Measurements from ENCODE around the gene C1orf159. TPM values are rescaled to one million over a fixed set of nuclear protein-coding genes. Genes with fewer than 3 reads are reported as not detected.

C1orf159 gene
- total and polyA plus RNA-seq, 9 of the 15 experiments (the other 6 are each of a cell fraction or from before 2014, with no cell fraction given), result 0.28 to 54.9 (median 10.6) TPM

- peak; percentile 38; the same call in 1 of the 2 replicates for TF ChIP-seq MGA (IDR thresholded peaks at IDR 0.05)
- no peak for TF ChIP-seq DNMT1 (IDR thresholded peaks at IDR 0.05)
- no peak for TF ChIP-seq ZNF655 (CRISPR knock-in tag; IDR thresholded peaks at IDR 0.05)
- TF ChIP-seq SRF (CRISPR knock-in tag; IDR thresholded peaks at IDR 0.05), result peak in 1 of 2 experiments; percentile 84; a peak in 1 of 4 replicates
- TF ChIP-seq ZNF140 (CRISPR knock-in tag; IDR thresholded peaks at IDR 0.05), result no peak
- no peak for TF ChIP-seq PKNOX1 (IDR thresholded peaks at IDR 0.05)
- no peak for TF ChIP-seq KAT2B (IDR thresholded peaks at IDR 0.05; ENCODE audit: low read depth, low read length)
- no peak for TF ChIP-seq ZNF324 (CRISPR knock-in tag; IDR thresholded peaks at IDR 0.05)
- peak; percentile 21; the same call in 1 of the 2 replicates for TF ChIP-seq SNIP1 (IDR thresholded peaks at IDR 0.05; ENCODE audit: low read depth)
- no peak for TF ChIP-seq POLR3G (IDR thresholded peaks at IDR 0.05; ENCODE audit: extremely low read depth, insufficient read length, insufficient replicate concordance)
- no peak for TF ChIP-seq HNRNPUL1 (IDR thresholded peaks at IDR 0.05; ENCODE audit: low read length)
- TF ChIP-seq NR4A1 (CRISPR knock-in tag; IDR thresholded peaks at IDR 0.05), result no peak
- TF ChIP-seq NR4A1 (tag; IDR thresholded peaks at IDR 0.05), result no peak
- 0 out of 2 replicates have a peak, but pooled peaks have one; percentile 77 for TF ChIP-seq HDAC6 (IDR thresholded peaks at IDR 0.05; ENCODE audit: low read depth, low read length)
Measured at GRCh38 chr1:1058921-1059493, 56.9 kb downstream of the C1orf159 start (continued).
